GM12878 (cell line): ENCODE measurements around the gene TCEANC2. TPM values are rescaled to one million over a fixed set of nuclear protein-coding genes. Genes with fewer than 3 reads are reported as not detected.
"Not testable (repeated sequence)": the region's sequence is repeated elsewhere in the genome, so short reads cannot be mapped to it uniquely, and the experiment has no call there.

ENCODE experiments used
- ATAC-seq: fragments of 200-7000 bp; cut with Tn5 transposase; 3 replicates; pipeline ENCODE4 v1.9.1; 2020; ENCODE audit warnings: mild to moderate bottlenecking, moderate library complexity
- BruUV-seq: library from RNA; stranded (reverse); fragments of 400-500 nt; replicated peaks from 2 replicates; lab custom pipeline; 2021; lab: Mats Ljungman, UMichigan
- CTCF ChIA-PET: fragments of 300-600 bp; sonication (Branson Sonifier 250); formaldehyde crosslinking; extraction: SDS; loops from one replicate; lab custom pipeline; 2021; ENCODE audit warnings: inconsistent platforms; lab: Yijun Ruan, JAX
- POLR2A ChIA-PET: fragments of 350-600 bp; formaldehyde crosslinking; extraction: SDS; loops from one replicate; lab custom pipeline; 2021; ENCODE audit warnings: inconsistent platforms; lab: Charles Lee
- RAD21 ChIA-PET: fragments of 300-600 bp; sonication (Branson Sonifier 250); formaldehyde crosslinking; loops from one replicate; lab custom pipeline; 2023; ENCODE audit warnings: antibody characterized with exemption; ENCODE audit not compliant: unreplicated experiment; lab: Charles Lee
- SMC1A ChIA-PET: fragments of 300-600 bp; sonication (Branson Sonifier 250); formaldehyde crosslinking; loops from one replicate; lab custom pipeline; 2023; ENCODE audit not compliant: unreplicated experiment, uncharacterized antibody; lab: Charles Lee
- DNase-seq: peaks from one replicate; pipeline ENCODE4 v3.0.0-alpha.2; 2011; ENCODE audit warnings: low read depth, low spot score
- FAIRE-seq: peaks from 3 replicates; lab custom pipeline; 2011; peaks lifted over from hg19 to GRCh38; lab: Jason Lieb, UNC
- H2AFZ ChIP-seq: 2 replicates; pipeline ENCODE4 v1.6.0; 2011; ENCODE audit warnings: low read depth, low read length, control low read depth; ENCODE audit not compliant: control insufficient read depth
- H3K27ac ChIP-seq: 2 replicates; pipeline ENCODE4 v1.5.1; 2011; ENCODE audit warnings: control low read depth; ENCODE audit not compliant: control insufficient read depth, insufficient read depth
- H3K27me3 ChIP-seq, 2 experiments: replicated peaks in 1 of 2; 2 replicates each; pipeline versions ENCODE4 v1.6.0 to v1.6.1; 2011; ENCODE audit warnings: low read length in 1 of 2; ENCODE audit not compliant: control insufficient read depth in 2 of 2, insufficient read depth in 2 of 2
- H3K36me3 ChIP-seq, 2 experiments: 2 replicates each; pipeline ENCODE4 v1.5.1; 2011; ENCODE audit warnings: low read length in 1 of 2; ENCODE audit not compliant: control insufficient read depth in 2 of 2, insufficient read depth in 2 of 2
- H3K4me1 ChIP-seq: 2 replicates; pipeline ENCODE4 v1.6.1; 2011; ENCODE audit warnings: mild to moderate bottlenecking, low read length, moderate library complexity, mixed read lengths; ENCODE audit not compliant: control insufficient read depth, insufficient read depth
- H3K4me2 ChIP-seq: 2 replicates; pipeline ENCODE4 v1.6.0; 2011; ENCODE audit warnings: control low read depth; ENCODE audit not compliant: control insufficient read depth, insufficient read depth
- H3K4me3 ChIP-seq: fragments of 200-600 bp; sonication (generic); 2 replicates; pipeline ENCODE4 v1.5.1; 2016
- H3K79me2 ChIP-seq: 2 replicates; pipeline ENCODE4 v1.6.0; 2011; ENCODE audit warnings: low read length; ENCODE audit not compliant: control insufficient read depth, insufficient read depth
- H3K9ac ChIP-seq: 2 replicates; pipeline ENCODE4 v1.8.0; 2011; ENCODE audit warnings: low read length, control low read depth, mixed read lengths; ENCODE audit not compliant: control insufficient read depth, insufficient read depth
- H3K9me3 ChIP-seq: replicated peaks from 3 replicates; pipeline ENCODE4 v1.5.1; 2011; ENCODE audit warnings: mild to moderate bottlenecking, low read length; ENCODE audit not compliant: control insufficient read depth, insufficient read depth
- H4K20me1 ChIP-seq: 2 replicates; pipeline ENCODE4 v1.6.0; 2011; ENCODE audit not compliant: control insufficient read depth, insufficient read depth
- BCL3 ChIP-seq: IDR thresholded peaks from 2 replicates; pipeline ENCODE4 v1.6.1; 2011; ENCODE audit warnings: borderline replicate concordance, low read depth, mild to moderate bottlenecking, moderate library complexity, low read length; ENCODE audit not compliant: insufficient read depth, poor library complexity, severe bottlenecking
- CBX5 ChIP-seq: sonication (generic); IDR thresholded peaks from 2 replicates; pipeline ENCODE4 v1.6.1; 2016; ENCODE audit warnings: low read depth, moderate library complexity, mild to moderate bottlenecking, inconsistent platforms
- CEBPB ChIP-seq, 2 experiments: fragments of 150-350 bp in 1 of 2; IDR thresholded peaks; 2 replicates each; pipeline ENCODE4 v1.6.1; 2012 to 2014; ENCODE audit warnings: low read depth in 2 of 2, low read length in 2 of 2, borderline replicate concordance in 1 of 2, inconsistent platforms in 1 of 2
- GABPA ChIP-seq: IDR thresholded peaks from 2 replicates; pipeline ENCODE4 v1.6.1; 2014; ENCODE audit warnings: antibody characterized with exemption, low read depth, mild to moderate bottlenecking, inconsistent platforms
- IKZF2 ChIP-seq, 2 experiments: fragments of 450-650 bp; IDR thresholded peaks; 2 replicates each; pipeline ENCODE4 v1.6.1; 2017; ENCODE audit warnings: mild to moderate bottlenecking in 2 of 2, moderate library complexity in 2 of 2
- MYC ChIP-seq: IDR thresholded peaks from 2 replicates; pipeline ENCODE4 v1.6.1; 2011; ENCODE audit warnings: mild to moderate bottlenecking, low read length, moderate library complexity, inconsistent platforms; ENCODE audit not compliant: insufficient read depth, insufficient replicate concordance, insufficient read length, severe bottlenecking
- SIX5 ChIP-seq: IDR thresholded peaks from 2 replicates; pipeline ENCODE4 v1.6.1; 2011; ENCODE audit warnings: mild to moderate bottlenecking, low read depth, low read length, moderate library complexity; ENCODE audit not compliant: severe bottlenecking
- SMARCA5 ChIP-seq: fragments of 450-650 bp; IDR thresholded peaks from 2 replicates; pipeline ENCODE4 v1.6.1; 2017; ENCODE audit warnings: mild to moderate bottlenecking
- SREBF2 ChIP-seq: IDR thresholded peaks from 2 replicates; pipeline ENCODE4 v1.6.1; 2012; ENCODE audit warnings: mild to moderate bottlenecking, low read length
- WGBS: methylation state at CpG from one replicate; pipeline ENCODE4 v1.1.6; 2016; ENCODE audit warnings: low lambda C conversion rate; ENCODE audit not compliant: insufficient replicate concordance, insufficient coverage; ENCODE audit errors: missing lambda C conversion rate; 5-methylcytosine and 5-hydroxymethylcytosine counted together
- in situ Hi-C: fragments of 300-500 bp; cut with MboI; formaldehyde crosslinking; loops from 9 replicates; pipeline ENCODE4 v1.14.3; 2018; ENCODE audit warnings: mixed read lengths
- intact Hi-C: fragments of 100-400 bp; cut with micrococcal nuclease; formaldehyde crosslinking; loops from one replicate; pipeline ENCODE4 v1.14.2; 2022; ENCODE audit not compliant: unreplicated experiment
- polyA plus RNA-seq, 11 experiments: library from polyadenylated mRNA; depleted of rRNA in 4 of 11; unstranded in 6 of 11; stranded (reverse) in 5 of 11; fragments of >200 nt; fragmentation: Nextera tagmentation in 4 of 11; fragmentation: Illumina TruSeq in 1 of 11; extraction: Ambion mirVana in 4 of 11; extraction: Trizol in 1 of 11; gene quantifications; 1 replicate in 1 of 11; 2 replicates in 10 of 11; pipeline versions ENCODE4 v1.2.1 to v1.2.3, GENCODE V29; 2011 to 2016; ENCODE audit warnings: inconsistent platforms in 2 of 11, missing spikeins in 2 of 11, low read depth in 1 of 11
- total RNA-seq, 4 experiments: library from RNA; depleted of rRNA in 3 of 4; stranded (reverse); fragments of >200 nt in 3 of 4; fragmentation: Illumina TruSeq in 1 of 4; extraction: Trizol in 1 of 4; gene quantifications; 2 replicates each; pipeline versions ENCODE4 v1.2.1 to v1.2.3, GENCODE V29; 2013 to 2021

The TCEANC2 gene
- total and polyA plus RNA-seq, 10 of the 15 experiments (the other 5 are each of a cell fraction or from before 2014, with no cell fraction given): 4.4 to 13.2 (median 6.4) TPM

GRCh38 chr1:54047384-54048305 is 5.8 kb upstream of the TCEANC2 start (continued):
- TF ChIP-seq CEBPB (IDR thresholded peaks at IDR 0.05; ENCODE audit: borderline replicate concordance in 1 of 2, low read depth in 2 of 2, low read length in 2 of 2) (no peak), IKZF2 (IDR thresholded peaks at IDR 0.05) (peak; percentile 39 to 57; a peak in 2 of 4 replicates), BCL3 (no peak), SIX5 (no peak), CBX5 (no peak), GABPA (no peak), MYC (no peak), SMARCA5 (0 out of 2 replicates have a peak, but pooled peaks have one; percentile 20), SREBF2 (no peak)

GRCh38 chr1:54050435-54050834 is 3.0 kb upstream of the TCEANC2 start:
- H3K27me3 ChIP-seq, H3K36me3 ChIP-seq, RAD21 ChIA-PET, H3K4me2 ChIP-seq, H2AFZ ChIP-seq, H4K20me1 ChIP-seq, DNase-seq, BruUV-seq, H3K9ac ChIP-seq, FAIRE-seq, H3K4me3 ChIP-seq, ATAC-seq, H3K9me3 ChIP-seq, H3K27ac ChIP-seq, CTCF ChIA-PET: not testable (repeated sequence)
- in situ Hi-C loops (loop anchor here (25.0 kb wide), 1 partner anchor 188 kb away; no protein-coding TSS in a partner anchor), intact Hi-C loops (loop anchor here (5.0 to 10.0 kb wide), 4 partner anchors 163 to 752 kb away; partner anchors contain the start of genes NDC1, TTC22 and YIPF1)
- Histone ChIP-seq H3K79me2 (peaks cover 80% of the 10 kb centered on the region), H3K4me1 (peaks cover 18% of the 10 kb centered on the region)
- POLR2A ChIA-PET: interaction anchor here (0.5 to 4.7 kb wide), 2 partner anchors 105 to 309 kb away, joined by 5 to 32 read pairs; partner anchors contain the start of genes IFT25 and LRRC42
- over 99% methylated on average over 7 of the region's 12 CpGs for WGBS
- SMC1A ChIA-PET: interaction anchor here (1.4 to 3.4 kb wide), 2 partner anchors 31 to 105 kb away, joined by 4 to 8 read pairs; partner anchors contain the start of genes IFT25 and LRRC42
